Endothelial cell of hepatic sinusoid (primary cell): Measurements from ENCODE around the gene AFF1.
"Not testable (repeated sequence)": the region's sequence is repeated elsewhere in the genome, so short reads cannot be mapped to it uniquely, and the experiment has no call there.

Source experiments
- in situ Hi-C: cut with HindIII; loops from 2 replicates; pipeline ENCODE4 v1.10.0; 2017; ENCODE audit warnings: low sequenced_read_pairs

The AFF1 gene

DNA sequence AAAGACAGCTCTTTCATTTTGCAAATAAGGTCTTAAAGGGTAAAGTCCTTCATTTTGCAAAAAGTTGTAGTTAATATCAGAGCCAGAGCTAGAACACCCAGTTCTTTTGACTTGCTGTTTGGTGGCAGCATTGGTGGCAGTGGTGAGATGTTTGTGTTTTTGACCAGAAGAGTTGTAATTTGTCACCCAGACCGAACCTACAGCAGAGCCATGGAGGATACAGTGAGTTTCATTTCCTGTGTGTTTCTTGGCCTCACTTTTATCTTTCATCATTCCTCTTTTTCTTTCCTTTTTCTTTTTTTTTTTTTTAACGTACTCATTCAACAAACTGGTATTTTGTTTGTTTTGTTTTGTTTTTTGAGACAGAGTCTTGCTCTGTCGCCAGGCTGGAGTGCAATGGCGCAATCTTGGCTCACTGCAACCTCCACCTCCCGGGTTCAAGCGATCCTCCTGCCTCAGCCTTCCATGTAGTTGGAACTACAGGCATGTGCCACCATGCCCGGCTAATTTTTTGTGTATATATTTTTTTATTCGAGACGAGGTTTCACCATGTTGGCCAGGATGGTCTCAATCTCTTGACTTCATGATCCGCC is 116.4 kb downstream of the AFF1 start:
- in situ Hi-C loops, result no loop called here

DNA sequence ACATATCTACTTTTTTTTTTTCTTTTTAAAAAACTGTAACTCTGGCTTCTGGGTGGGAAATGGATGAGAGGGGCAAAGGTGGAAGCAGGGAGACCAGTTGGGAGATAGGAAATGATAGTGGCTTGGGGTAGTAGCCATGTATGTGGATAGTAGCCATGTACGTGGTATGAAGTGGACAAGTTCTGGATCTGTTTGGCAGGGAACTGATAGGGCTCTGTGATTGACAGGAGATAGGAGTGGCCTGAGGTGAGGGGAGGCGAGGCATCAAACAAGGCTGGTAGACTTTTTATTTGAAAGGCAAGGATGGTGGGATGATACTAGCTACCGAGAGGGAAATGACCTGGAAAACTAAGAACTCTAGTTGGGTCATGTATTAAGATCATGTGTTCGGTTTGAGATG is 117.8 kb downstream of the AFF1 start:
- in situ Hi-C loops, result no loop called here

- in situ Hi-C loops, result no loop called here
Measured at GRCh38 chr4:87053176-87053658, 118.4 kb downstream of the AFF1 start.

- in situ Hi-C loops, result no loop called here
Measured at GRCh38 chr4:87053802-87054767, 119.3 kb downstream of the AFF1 start.

GRCh38 chr4:87054900-87055299 is 120.1 kb downstream of the AFF1 start:
- in situ Hi-C loops, result loop anchor here (5.0 kb wide), 1 partner anchor 58 kb away; no protein-coding TSS in a partner anchor

DNA sequence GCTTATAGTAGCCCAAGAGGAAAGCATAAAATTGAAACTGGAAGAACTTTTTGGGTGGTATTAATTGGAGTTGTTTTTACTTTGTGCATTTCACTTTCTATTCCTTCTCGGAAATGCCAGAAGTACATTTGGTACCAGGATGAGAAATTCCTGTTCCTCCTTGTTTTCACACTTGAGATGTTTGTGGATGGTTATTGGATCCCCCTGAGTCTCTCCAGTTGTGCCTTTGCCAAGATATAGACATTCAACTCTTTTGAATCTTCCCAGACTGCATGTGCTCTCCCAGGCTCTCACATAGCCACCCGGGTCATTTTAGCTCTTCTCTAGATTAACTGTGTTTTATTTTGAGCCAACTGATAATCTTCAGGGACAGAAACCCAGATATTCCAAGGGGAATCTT is 120.5 kb downstream of the AFF1 start:
- in situ Hi-C loops, result loop anchor here (5.0 kb wide), 1 partner anchor 58 kb away; no protein-coding TSS in a partner anchor

DNA sequence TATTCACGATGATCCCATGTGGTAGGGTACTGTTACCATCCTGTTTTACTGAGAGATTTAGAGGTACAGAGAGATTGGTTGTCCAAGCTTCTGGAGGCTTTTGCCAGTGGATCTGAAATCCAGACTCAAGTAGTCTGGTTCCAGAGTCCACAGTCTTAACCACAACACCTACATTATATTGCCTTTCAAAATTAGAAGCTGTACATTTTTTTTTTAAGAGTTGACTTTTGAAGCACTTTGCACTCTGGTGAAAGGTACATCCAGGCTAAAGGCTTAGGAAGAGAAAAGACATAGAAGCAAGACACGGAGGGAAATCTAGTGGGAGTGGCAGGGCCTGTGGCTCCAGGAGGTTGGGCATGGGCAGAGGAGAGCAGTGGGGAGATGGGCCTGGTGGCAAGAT is 122.1 kb downstream of the AFF1 start:
- in situ Hi-C loops, result loop anchor here (5.0 kb wide), 1 partner anchor 60 kb away; no protein-coding TSS in a partner anchor

DNA sequence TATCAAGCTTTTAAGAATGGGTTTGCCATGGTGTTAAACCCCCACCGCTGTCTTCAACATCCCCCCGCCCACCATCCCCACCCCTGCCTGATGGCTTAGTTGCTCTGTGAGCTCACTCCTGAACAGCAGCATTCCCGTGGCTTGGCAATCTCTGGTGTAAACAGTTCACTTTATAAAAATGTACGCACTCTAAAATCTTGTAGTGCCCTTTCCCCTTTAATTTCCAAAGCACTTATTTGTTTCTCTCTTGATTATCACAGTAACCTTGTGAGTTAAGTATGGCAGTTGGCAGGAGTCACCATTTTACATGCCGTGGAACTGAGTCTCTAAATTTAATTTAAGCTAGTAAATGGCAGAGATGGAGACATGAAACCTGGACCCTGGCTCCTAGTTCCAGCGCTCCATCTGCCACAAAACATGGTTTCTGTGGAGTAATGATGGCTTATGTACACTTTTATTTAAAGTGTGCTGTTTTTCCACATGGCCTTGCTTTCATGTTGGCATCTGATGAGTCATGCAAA is 123.1 kb downstream of the AFF1 start:
- in situ Hi-C loops, result loop anchor here (5.0 kb wide), 1 partner anchor 61 kb away; no protein-coding TSS in a partner anchor

GRCh38 chr4:87058356-87059073 is 123.7 kb downstream of the AFF1 start:
- in situ Hi-C loops, result loop anchor here (5.0 kb wide), 1 partner anchor 61 kb away; no protein-coding TSS in a partner anchor

DNA sequence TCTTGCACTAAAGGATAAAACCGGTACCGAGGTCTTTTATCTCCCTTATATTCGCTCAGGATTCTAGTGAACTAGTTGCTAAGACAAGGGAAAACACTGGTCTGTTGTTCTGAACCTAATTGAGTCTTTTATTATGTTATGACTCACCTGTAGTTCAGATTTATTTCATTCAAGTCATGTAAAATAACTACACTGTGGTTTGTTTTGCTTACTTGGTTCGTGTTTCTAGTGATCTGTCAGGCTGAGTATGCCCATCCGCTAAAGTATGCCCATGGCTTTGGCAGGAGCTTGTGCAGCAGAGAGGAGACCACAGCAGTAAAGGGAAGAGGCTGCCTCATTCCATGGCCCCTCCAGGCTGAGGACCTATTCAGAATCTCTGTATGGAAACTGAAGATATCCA is 126.1 kb downstream of the AFF1 start:
- in situ Hi-C loops, result no loop called here

- in situ Hi-C loops, result no loop called here
Measured at GRCh38 chr4:87065021-87065420, 130.2 kb downstream of the AFF1 start.

GRCh38 chr4:87066403-87067123 is 131.8 kb downstream of the AFF1 start:
- in situ Hi-C loops, result no loop called here

DNA sequence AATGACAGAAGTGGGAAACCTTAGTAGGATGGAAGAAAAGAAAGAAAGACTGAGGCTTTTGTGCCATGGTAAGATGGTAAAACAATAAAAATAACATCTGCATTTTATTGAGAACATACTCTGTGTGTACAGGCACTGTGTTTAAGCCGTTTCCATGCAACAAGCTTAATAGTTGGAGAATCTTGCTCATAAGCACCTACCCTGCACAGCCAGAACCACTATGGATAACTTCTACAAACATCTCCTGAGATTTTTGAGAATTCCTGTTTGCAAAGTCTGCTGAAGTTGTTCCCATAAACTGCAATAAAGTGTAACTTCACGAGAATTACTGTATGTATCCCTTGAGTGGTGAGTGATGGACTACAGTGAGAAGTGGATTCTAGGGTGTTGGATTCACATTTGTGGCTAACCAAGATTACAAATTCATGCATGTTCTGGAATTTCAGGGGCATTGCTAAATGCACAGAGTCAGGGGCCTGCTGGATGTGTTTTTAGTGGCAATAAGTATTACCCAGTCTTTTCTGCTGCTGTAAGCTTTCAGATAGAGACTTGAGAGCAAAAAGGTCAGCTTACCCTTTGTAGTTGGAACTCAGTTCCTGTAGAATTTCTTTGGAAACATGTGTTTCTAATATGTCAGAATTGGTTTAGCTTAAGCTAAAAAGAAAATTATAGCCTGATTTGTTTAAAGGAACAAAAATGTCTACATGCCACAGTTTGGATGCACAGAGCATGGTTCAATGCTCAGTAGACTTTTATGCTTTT is 132.5 kb downstream of the AFF1 start:
- in situ Hi-C loops, result no loop called here

DNA sequence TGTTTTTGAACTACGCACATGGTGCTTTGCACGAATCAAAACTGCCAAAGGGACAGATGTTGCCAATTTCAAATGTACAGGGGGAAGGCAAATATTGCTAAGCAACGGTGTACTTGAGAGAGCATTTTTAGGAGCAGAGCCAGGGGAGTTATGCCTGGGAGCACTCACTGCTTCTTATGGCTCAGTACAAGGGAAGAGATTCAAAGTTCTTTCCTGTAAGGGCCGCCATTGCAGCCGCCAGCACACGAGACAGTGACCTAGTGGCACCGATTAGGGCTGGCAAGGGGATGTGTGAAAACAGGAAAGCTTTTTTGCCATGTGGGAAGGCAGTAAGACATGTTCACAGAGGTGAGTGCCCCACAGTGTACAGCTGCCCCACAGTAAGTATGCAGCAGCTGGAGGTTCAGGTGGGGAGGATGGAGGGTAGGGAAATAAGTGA is 133.8 kb downstream of the AFF1 start:
- in situ Hi-C loops, result no loop called here

DNA sequence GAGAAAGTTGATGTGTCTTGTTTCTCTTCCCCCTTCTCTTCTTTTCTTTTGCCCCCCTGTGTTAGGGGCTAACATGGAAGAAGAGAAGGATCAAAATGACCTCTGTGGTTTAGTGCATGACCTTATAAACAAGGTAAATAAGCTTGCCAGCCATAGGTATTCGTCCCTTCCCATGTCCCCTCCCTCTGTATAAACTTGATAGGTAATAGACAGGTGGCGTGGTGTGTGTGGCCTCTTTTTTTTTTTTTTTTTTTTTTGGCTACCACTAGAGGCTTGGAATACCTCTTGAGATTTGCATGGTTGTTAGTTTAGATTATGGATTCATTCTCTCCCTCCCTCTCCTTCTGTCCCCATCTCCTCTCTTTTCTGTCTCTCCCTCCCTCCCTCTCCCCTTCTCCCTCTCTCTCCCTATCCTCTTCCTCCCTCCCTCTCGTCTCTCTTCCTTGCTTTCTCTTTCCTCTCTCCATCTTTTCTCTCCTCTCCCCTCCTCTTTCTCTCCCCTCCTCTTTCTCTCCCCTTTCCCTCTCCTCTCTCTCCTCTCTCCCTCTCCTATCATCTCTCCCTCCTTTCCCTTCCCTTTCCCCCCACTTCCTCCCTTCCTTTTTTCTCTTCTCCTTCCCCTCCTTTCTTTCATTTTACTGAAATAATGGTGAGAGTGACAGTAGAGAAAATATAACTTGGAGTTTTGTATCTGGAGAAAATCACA is 134.4 kb downstream of the AFF1 start:
- in situ Hi-C loops, result no loop called here

GRCh38 chr4:87071401-87071800 is 136.6 kb downstream of the AFF1 start:
- in situ Hi-C loops, result no loop called here

GRCh38 chr4:87072545-87072944 is 137.7 kb downstream of the AFF1 start:
- in situ Hi-C loops, result not testable (repeated sequence)

DNA sequence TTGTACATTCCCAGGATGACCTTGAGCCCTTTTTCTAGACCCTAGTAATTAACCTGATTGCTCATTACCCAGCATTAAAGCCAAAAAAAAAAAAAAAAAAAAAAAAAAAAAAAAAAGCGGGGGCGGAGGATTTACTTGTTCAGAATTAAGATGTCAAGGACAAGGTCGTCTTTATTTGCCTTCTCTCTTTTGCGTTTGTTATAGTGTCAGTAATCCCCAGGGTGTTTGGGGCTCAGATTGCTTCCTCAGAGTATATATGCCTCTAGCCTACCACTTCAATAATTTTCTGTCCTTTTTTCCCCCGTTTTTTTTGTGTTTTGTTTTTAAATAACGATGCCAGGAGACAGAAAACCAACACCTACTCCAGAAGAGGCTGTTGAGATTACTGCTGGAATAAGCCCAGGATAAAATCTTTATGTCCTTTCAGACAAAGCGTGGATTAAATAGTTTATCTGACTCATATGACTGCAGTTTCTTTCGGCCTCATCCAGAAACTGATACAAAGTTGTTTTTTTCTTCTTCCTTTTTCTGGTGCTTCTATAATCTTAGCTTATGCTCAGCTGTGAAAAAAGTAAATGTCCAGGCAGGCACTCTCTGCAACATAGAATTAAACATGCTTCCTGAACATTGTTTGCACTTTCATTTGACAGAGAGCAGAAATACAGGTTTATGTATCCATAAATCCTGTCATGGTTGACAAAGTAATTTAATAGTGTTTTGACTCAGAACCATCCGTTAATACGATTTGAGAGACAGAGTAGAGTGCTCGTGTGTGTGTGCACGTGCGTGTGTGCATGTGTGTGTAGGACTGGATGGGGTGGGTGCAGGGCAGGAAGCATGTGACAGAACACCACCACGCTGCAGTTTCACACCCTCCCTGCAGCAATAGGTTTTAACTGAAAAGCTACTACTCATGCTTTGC is 138.6 kb downstream of the AFF1 start:
- in situ Hi-C loops, result no loop called here
